ENCODE data around the gene MACF1. TPM values are rescaled to one million over a fixed set of nuclear protein-coding genes. Genes with fewer than 3 reads are reported as not detected.
"Not testable (repeated sequence)": the region's sequence is repeated elsewhere in the genome, so short reads cannot be mapped to it uniquely, and the experiment has no call there.

Gene MACF1
- total and polyA plus RNA-seq, 8 donors: 358 to 484 (median 440) TPM

DNA sequence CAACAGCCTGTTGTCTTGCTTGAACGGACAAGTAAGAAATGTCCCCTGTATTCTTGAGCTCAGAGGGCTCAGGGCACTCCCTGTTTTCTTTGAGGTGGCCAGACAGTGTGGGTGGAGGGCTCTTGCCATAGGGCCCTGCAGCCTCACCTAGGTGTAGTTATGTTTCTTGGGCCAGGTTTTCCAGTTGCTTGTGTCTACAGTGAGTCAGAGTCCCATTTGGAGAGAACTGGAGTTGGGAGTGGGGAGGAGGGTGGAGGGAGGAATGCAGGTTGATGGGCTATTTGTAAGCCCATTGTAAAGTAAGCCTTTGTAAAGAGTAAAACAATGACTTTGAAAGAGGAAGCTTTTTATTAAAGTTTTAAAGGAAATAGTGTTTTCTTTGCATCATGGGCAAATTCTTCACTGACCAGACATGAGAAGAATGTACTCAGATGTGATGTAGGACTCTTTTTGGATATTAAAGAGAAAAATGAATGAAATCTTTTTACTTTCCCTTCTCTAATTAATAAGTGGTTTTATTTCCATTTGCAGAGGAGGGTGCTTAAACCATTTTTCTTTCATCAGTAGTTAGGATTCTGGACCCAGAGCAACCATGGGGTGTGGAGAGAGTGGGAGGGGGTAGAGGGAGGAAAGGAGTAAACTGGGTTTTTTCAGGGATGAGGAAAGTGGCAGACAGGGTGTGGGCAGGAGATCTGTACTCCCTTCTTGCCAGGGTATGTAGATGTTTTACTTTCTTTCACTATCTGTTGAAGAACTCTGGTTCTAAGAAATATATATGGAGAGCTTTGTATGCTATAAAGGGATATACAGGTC lies 45.1 kb upstream of the MACF1 start:
- peak overlapping the region in 1 of 2 donors; percentile 8 for H3K4me3 ChIP-seq
- H3K27ac ChIP-seq: peak overlapping the region; percentile 79 to 88
- DNase-seq: peak in 3 of 4 donors; percentile 29 to 57 (median 56)
- TF ChIP-seq, protein P1, sequence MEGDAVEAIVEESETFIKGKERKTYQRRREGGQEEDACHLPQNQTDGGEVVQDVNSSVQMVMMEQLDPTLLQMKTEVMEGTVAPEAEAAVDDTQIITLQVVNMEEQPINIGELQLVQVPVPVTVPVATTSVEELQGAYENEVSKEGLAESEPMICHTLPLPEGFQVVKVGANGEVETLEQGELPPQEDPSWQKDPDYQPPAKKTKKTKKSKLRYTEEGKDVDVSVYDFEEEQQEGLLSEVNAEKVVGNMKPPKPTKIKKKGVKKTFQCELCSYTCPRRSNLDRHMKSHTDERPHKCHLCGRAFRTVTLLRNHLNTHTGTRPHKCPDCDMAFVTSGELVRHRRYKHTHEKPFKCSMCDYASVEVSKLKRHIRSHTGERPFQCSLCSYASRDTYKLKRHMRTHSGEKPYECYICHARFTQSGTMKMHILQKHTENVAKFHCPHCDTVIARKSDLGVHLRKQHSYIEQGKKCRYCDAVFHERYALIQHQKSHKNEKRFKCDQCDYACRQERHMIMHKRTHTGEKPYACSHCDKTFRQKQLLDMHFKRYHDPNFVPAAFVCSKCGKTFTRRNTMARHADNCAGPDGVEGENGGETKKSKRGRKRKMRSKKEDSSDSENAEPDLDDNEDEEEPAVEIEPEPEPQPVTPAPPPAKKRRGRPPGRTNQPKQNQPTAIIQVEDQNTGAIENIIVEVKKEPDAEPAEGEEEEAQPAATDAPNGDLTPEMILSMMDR (IDR thresholded peaks at IDR 0.05): no peak
- no peaks in the 10 kb centered on the region for H3K36me3 ChIP-seq
- peaks cover 39 to 64% of the 10 kb centered on the region in 2 donors for H3K4me1 ChIP-seq
- no peaks in the 10 kb centered on the region for H3K27me3 ChIP-seq
- intact Hi-C loops (cut with DNase I): no loop called here
- H3K9me3 ChIP-seq: no peaks in the 10 kb centered on the region
- peak; percentile 83 for ATAC-seq

DNA sequence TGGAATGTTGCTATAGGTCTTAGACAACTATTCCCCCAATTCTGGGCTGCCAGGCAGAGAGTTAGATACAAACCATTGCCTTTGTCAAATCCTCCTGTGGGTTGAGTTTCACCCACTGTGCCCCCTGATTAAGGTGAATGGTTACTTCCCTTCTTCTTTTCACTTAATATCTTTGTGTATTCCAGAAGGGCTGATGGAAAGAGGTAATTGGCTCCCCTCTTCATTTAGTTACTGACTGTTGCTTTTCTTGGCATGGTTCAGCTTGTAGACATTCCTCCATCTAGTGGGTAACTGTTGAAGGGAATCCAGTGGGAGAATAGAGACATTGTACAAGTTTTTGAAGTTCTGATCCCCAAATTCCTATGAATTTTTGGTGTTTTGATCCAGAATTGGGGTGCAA lies 43.8 kb upstream of the MACF1 start:
- peak overlapping the region; percentile 79 to 88 for H3K27ac ChIP-seq

DNA sequence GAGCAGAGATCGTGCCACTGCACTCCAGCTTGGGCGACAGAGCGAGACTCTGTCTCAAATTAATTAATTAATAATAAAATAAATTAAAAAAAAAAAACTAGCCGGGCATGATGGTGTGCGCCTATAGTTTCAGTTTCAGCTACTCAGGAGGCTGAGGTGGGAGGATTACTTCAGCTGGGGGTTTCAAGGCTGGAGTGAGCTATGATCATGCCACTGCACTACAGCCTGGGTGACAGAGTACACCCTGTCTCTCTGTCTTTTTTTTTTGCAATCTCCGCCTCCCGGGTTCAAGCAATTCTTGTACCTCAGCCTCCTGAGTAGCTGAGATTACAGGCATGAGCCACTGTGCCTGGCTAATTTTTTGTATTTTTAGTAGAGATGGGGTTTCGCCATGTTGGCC lies 42.7 kb upstream of the MACF1 start:
- H3K4me3 ChIP-seq; H3K36me3 ChIP-seq; H3K9me3 ChIP-seq; H3K27me3 ChIP-seq; intact Hi-C loops (cut with DNase I); DNase-seq; ATAC-seq: not testable (repeated sequence)
- Histone ChIP-seq H3K4me1 (peaks cover 38 to 68% of the 10 kb centered on the region in 2 donors), H3K27ac (peak overlapping the region; percentile 7 to 26)

More for the DNA sequence above, 43.8 kb upstream of the MACF1 start:
- ATAC-seq (no peak), DNase-seq (no peak)
- Histone ChIP-seq H3K27me3 (no peaks in the 10 kb centered on the region), H3K4me3 (no peak overlapping the region), H3K9me3 (no peaks in the 10 kb centered on the region), H3K36me3 (no peaks in the 10 kb centered on the region), H3K4me1 (peaks cover 38 to 62% of the 10 kb centered on the region in 2 donors)
- intact Hi-C loops (cut with DNase I): no loop called here
- TF ChIP-seq, protein P1 (IDR thresholded peaks at IDR 0.05): no peak

- TF ChIP-seq, protein P1 (IDR thresholded peaks at IDR 0.05): no peak
- Histone ChIP-seq H3K27ac (no peak overlapping the region), H3K27me3 (no peaks in the 10 kb centered on the region), H3K4me3 (no peak overlapping the region), H3K36me3 (no peaks in the 10 kb centered on the region), H3K9me3 (no peaks in the 10 kb centered on the region), H3K4me1 (peaks cover 38 to 70% of the 10 kb centered on the region in 2 donors)
- DNase-seq (no peak), ATAC-seq (no peak)
- intact Hi-C loops (cut with DNase I): no loop called here
These were observed 41.0 kb upstream of the MACF1 start for GRCh38 chr1:39163469-39163868.

DNA sequence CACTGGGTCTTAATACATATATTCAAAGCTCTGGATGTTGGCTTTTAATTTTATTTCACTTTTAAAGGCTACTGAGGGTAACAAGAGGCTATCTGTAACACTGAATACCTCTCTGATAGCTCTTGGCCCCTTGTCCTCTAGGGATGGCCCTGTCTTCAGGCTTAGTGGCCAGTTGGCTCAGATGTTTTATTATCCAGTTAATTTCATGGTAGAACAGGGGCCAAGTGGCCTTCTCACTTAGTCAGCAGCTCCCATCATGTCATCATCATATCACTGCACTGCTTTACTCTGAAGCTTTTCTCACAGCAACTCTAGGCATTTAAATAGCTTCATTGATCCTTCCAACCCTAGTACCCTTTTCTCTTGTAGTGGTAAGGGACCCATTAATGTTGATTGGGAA lies 40.2 kb upstream of the MACF1 start:
- no peak for DNase-seq
- no peak for ATAC-seq
- TF ChIP-seq, protein P1 (IDR thresholded peaks at IDR 0.05): no peak
- Histone ChIP-seq H3K4me3 (no peak overlapping the region), H3K4me1 (peaks cover 36 to 62% of the 10 kb centered on the region in 2 donors), H3K36me3 (no peaks in the 10 kb centered on the region), H3K27me3 (no peaks in the 10 kb centered on the region), H3K27ac (peak overlapping the region; percentile 1 to 50), H3K9me3 (no peaks in the 10 kb centered on the region)
- intact Hi-C loops (cut with DNase I): no loop called here

All from left lung (tissue), 10 donors.